GM19395 (cell line): ENCODE results near the gene HPCAL4.
A peak's percentile ranks its signal among the peaks of the same experiment; 100 is the strongest.

Source experiments
- ATAC-seq: cut with Tn5 transposase; IDR thresholded peaks from one replicate; pipeline ENCODE4 v1.9.1; 2021; ENCODE audit warnings: mild to moderate bottlenecking, moderate library complexity; ENCODE audit not compliant: unreplicated experiment

HPCAL4 gene

GRCh38 chr1:39678889-39679288 lies 12.3 kb downstream of the HPCAL4 start:
- ATAC-seq: no peak

DNA sequence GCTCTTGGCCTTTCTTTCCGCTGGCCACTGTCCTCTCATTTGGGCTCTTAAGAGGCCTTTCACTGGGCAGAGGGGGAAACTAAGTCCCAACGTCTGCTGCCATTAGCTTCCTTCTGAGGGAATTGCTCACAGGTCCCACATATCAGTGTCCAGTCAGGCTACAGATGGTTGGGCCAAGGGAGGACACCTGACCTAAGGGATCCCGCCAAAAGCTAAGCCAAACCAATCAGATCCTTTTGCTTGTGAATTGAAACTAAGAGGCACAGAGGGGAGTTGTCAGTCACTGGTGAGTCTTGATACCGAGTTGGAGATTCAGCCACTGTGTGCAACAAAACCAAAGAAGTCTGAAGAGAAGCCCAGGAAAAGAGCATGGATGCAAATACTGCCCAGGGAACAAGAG lies 13.6 kb downstream of the HPCAL4 start:
- no peak for ATAC-seq

GRCh38 chr1:39676948-39677548 lies 14.2 kb downstream of the HPCAL4 start:
- ATAC-seq: no peak

DNA sequence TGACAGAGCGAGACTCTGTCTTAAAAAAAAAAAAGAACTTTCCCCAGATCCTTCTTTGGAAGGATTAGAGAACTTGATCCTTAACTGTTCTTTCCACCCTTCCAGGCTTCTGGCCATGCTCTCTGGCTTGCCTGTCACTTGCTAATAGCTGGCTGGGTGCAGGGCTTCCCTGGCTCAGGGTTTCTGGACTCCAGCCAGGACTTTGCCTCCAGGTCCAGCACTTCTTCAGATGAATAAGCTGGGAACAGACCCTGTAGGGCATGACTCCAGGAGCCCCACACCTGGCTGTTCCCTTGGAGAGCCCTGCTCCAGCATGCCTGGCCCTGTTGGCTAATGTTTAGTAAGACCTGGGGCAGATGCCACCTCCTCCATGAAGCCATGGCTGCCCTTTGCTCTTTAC lies 16.0 kb downstream of the HPCAL4 start:
- no peak for ATAC-seq

GRCh38 chr1:39673215-39673614 lies 18.0 kb downstream of the HPCAL4 start:
- no peak for ATAC-seq

GRCh38 chr1:39672551-39672947 lies 18.7 kb downstream of the HPCAL4 start:
- no peak for ATAC-seq

DNA sequence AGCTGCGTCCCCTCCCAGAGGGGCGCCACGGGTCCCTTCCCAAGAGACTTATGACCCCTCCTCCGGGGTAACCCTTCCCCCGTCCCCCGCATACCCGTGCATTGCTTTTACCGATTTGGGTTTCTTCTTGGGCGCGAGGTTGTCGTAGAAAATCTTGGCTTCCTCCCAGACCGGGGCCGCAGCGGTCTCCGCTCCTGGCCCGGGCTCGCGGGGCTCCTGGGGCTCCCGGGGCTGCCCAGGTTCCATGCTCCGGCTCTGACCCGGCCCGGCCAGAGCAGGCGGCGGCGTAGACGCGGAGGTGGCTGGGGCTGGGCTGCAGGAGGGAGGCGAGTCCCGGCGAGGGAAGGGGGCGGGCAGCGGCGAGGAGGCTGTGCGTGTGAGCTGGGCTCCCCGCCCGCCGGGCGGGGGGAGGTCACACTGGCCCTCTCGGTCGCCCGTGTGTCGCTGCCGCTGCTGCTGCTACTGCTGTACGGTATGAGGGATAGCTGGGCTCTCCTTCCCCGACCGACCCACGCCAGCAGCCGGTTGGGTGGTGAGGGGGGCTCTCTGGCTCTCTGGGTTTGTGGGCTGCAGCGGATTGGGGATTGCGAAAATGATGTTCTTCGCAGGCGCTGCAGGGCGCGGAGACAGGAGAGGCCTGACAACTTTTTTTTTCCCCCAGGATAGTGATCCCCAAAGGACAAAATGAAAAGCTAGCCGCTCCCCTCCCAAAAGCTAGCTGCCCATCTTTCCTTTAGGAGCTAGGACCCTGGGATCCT lies 19.3 kb downstream of the HPCAL4 start, which contains the start of gene NT5C1A:
NT5C1A (minus strand) TSS at position 315 of the 758 bp plus-strand sequence; CDS start at position 246, 69 bp downstream.
- no peak for ATAC-seq

- ATAC-seq: no peak
These were observed 19.8 kb downstream of the HPCAL4 start for GRCh38 chr1:39671433-39671792.

- no peak for ATAC-seq
These were observed 20.5 kb downstream of the HPCAL4 start for GRCh38 chr1:39670689-39671088.

GRCh38 chr1:39668894-39669293 lies 22.3 kb downstream of the HPCAL4 start:
- no peak for ATAC-seq

DNA sequence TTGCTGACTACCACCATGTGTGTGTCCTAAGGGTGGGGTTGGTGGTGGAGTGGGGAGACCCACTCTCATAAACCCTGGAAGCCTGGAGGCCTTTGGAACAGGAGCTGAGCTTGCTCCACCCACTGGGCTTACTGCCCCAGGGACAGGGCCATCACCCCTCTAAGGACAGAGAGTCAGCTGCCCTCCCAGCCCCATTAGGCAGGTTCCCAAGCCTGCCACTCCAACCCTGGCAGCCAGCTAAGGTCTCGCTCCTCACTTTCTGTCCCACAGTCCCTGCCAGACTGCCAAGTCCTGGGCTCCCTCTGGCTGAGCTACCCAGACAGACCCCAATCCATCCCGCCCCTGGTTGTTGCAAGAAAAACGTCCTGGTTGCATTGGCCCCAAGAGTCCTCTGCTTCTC lies 23.1 kb downstream of the HPCAL4 start:
- no peak for ATAC-seq

- peak; percentile 88 for ATAC-seq
These were observed 24.5 kb downstream of the HPCAL4 start for GRCh38 chr1:39666772-39667171.

GRCh38 chr1:39663559-39663958 lies 27.7 kb downstream of the HPCAL4 start:
- no peak for ATAC-seq

- no peak for ATAC-seq
These were observed 28.4 kb downstream of the HPCAL4 start for GRCh38 chr1:39662861-39663260.

DNA sequence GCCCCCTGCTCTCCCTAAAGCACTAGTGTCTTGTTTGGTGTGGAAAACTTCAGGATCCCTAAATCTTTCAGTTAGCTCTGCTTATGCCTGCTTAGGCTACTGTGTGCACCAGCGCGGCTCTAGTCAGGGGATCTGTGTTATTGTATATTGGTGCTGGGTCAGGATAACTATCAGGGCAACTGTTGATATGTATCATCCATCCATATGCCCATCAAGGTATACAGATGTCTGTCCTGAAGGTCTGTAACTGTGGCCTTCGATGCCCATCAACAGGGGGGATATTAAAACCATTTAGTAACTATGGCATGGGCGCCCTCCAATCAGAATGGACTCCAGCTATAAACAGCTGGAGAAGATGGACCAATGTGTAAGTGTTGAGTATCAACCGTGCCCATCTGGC lies 31.7 kb downstream of the HPCAL4 start:
- no peak for ATAC-seq

- no peak for ATAC-seq
These were observed 32.1 kb downstream of the HPCAL4 start for GRCh38 chr1:39659110-39659509.

- no peak for ATAC-seq
These were observed 33.2 kb downstream of the HPCAL4 start for GRCh38 chr1:39657923-39658485.

- no peak for ATAC-seq
These were observed 33.8 kb downstream of the HPCAL4 start for GRCh38 chr1:39657402-39657801.

GRCh38 chr1:39656391-39656790 lies 34.8 kb downstream of the HPCAL4 start:
- ATAC-seq: no peak

DNA sequence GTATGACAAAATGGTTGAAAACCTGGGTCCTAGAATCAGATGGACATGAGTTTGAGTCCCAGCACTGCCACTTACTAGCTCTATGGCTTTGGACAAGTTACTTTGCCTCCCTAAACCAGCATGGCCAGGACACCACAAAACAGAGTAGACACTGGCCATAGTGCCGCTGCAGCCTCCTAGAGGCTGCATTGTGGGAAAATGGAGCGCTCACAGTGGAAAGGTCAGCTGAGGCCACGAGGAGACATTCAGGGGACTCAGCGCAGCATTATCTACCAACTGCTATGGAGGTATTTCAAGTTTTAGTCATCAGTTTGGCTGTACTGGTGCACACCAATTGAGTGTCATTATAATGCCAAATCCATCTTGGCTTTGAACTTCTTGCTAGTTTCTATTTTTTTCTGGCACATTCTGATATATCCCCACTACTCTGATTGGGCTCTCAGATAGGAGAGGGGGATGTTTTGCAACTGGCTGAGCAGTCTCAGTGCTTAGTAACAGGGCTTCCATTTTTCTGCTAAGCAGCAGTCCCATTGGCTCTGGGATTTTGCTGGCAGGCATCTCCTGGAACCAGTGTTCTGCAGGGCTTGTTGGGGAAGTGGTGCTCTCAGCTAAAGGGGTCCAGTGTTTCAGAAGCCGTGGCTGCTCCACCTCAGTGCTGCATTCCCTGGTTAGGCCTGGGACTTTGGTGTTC lies 35.5 kb downstream of the HPCAL4 start:
- no peak for ATAC-seq

- no peak for ATAC-seq
These were observed 36.9 kb downstream of the HPCAL4 start for GRCh38 chr1:39654291-39654690.

- ATAC-seq: no peak
These were observed 37.6 kb downstream of the HPCAL4 start for GRCh38 chr1:39653546-39654031.
